LNCAP (cell line): ENCODE data around the gene LCN15.

Experiments
- TF ChIP-seq, protein P1 (sequence below): fragments of 450-650 bp; IDR thresholded peaks from 2 replicates; pipeline ENCODE4 v1.5.1; 2017; ENCODE audit warnings: mild to moderate bottlenecking

The LCN15 gene, protein sequence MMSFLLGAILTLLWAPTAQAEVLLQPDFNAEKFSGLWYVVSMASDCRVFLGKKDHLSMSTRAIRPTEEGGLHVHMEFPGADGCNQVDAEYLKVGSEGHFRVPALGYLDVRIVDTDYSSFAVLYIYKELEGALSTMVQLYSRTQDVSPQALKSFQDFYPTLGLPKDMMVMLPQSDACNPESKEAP

DNA sequence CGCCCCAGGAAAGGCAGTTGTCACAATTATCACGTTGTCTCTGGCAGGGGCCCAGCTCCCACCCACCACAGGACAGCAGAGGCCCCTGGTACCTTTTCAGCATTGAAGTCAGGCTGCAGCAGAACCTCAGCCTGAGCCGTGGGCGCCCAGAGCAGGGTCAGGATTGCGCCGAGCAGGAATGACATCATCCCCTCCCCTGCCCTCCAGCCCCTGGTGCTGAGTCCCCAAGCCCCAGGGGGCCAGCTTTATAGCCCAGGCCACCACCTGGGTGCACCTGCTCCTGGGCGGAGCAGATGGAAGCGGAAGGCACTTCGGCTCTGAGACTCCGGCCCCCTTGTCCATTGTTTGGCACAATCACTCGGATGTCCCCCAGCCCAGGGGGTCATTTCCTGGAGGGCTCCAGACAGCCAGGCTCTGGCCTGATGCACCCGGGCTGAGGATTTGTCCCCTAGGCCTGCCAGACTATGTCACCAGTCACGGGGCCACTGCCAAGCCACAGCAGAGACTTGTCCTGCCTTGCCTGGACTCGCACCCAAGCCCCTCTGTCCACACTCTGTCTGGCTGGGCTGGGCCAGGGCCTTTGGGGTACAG is at the start of gene LCN15:
LCN15 (minus strand) TSS at position 218 of the 591 bp plus-strand sequence; CDS start at position 188, 30 bp downstream.
- TF ChIP-seq, protein P1, sequence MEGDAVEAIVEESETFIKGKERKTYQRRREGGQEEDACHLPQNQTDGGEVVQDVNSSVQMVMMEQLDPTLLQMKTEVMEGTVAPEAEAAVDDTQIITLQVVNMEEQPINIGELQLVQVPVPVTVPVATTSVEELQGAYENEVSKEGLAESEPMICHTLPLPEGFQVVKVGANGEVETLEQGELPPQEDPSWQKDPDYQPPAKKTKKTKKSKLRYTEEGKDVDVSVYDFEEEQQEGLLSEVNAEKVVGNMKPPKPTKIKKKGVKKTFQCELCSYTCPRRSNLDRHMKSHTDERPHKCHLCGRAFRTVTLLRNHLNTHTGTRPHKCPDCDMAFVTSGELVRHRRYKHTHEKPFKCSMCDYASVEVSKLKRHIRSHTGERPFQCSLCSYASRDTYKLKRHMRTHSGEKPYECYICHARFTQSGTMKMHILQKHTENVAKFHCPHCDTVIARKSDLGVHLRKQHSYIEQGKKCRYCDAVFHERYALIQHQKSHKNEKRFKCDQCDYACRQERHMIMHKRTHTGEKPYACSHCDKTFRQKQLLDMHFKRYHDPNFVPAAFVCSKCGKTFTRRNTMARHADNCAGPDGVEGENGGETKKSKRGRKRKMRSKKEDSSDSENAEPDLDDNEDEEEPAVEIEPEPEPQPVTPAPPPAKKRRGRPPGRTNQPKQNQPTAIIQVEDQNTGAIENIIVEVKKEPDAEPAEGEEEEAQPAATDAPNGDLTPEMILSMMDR, result no peak

DNA sequence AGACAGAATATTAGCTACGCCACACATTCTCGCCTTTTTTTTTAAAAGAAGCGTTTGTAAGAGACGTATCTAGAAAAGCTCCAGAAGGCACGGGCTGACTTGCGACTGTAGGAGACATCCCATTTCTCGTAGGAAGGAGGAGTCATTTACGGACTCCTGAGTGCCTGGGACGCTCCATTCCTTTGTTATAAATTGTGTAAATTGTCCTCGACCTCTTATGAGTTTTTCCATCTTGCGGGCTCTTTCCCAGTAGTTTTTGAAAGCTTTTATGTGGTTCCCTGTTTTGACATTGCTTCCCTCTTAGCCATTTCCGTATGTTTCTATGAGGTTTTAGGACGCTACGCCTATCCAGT is 44.5 kb upstream of the LCN15 start:
- TF ChIP-seq, protein P1, result no peak

DNA sequence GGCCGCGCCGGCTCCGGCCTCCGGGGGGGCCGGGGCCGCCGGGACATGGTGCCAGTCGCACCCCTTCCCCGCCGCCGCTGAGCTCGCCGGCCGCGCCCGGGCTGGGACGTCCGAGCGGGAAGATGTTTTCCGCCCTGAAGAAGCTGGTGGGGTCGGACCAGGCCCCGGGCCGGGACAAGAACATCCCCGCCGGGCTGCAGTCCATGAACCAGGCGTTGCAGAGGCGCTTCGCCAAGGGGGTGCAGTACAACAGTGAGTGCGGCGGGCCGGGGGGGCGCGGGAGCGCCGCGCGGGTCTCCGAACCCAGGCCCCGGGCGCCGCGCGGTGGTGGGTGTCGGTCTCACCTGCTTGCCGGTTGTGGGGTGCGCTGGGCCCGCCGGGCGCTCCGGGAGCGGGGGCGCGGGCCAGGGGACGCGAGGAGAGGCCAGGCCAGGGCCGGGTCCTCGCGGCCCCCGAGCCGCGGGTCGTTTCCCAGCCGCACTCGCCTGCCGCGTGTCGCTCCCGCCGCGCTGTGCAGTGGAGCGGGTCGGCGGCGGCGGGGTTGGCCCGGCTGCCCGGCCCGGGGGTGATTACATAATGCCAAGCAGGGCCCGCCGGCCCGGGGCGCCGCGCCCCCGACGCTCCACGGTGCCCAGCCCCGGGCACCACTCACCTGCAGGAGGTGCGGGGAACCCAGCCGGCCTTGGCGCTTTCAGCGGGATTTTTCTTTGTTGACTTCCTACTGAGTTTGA is 43.9 kb upstream of the LCN15 start:
- TF ChIP-seq, protein P1, result no peak

DNA sequence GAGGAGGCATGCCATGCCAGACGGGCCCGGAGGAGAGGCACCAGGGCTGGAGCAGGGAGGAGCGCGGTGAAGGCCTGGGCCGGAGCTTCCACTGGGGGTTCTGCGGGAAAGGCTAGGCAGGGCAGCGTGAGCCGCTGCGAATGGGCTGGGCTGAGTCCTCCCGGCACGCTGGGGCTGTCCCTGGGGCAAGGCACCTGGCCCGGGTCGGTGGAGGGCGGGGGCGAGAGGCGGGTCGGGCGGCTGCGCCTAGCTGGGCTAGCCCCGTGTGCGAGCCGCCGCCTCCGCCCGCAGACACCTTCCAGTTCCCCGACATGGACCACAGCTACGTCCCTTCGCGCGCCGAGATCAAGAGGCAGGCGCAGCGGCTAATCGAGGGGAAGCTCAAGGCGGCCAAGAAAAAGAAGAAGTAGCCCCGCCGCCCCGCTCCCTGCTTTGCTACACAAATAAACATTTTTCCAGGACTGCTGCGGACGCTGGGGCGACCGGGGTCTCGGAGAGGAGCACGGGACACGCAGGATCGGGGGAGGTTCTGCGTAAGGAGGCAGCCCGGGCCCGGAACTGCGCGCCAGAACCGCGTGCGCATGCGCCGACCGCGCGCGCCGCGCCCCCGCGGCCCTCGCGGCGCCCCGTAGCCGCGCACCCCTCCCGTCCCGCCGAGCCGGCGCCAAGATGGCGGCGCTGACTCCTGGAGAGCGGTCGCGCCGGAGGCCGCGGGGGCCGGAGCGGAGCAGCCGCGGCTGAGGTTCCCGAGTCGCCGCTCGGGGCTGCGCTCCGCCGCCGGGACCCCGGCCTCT is 43.2 kb upstream of the LCN15 start, which contains the start of gene RABL6:
RABL6 (plus strand) TSS at position 668 of the 794 bp plus-strand sequence. CDS start 249 bp downstream, outside the sequence.
- TF ChIP-seq, protein P1, result no peak

DNA sequence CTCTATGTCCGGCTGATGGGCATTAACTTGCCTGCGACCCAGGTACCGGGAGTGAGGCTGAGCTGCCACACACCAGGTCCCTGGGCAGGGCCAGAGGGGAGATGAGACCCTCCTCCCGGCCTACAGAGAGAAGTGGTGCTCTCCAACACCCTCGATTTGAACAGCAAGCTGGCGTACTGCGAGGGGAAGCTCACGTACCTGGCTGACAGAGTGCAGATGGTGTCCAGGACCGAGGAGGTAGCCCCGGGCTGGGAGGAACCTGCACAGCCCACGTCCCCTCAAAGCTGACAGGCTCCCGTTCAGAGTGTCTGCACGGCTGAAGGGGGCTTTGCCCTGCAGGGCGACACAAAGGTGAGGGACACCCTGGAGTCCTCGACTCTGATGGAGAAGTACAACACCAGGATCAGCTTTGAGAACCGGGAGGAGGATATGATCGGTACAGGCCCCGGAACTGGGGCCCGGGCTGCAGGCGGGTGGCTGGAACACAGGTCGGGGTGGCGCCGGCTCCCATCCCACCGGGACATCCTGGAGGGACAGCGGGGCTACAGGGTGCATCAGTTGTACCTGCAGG is 42.4 kb upstream of the LCN15 start:
- TF ChIP-seq, protein P1, result no peak

DNA sequence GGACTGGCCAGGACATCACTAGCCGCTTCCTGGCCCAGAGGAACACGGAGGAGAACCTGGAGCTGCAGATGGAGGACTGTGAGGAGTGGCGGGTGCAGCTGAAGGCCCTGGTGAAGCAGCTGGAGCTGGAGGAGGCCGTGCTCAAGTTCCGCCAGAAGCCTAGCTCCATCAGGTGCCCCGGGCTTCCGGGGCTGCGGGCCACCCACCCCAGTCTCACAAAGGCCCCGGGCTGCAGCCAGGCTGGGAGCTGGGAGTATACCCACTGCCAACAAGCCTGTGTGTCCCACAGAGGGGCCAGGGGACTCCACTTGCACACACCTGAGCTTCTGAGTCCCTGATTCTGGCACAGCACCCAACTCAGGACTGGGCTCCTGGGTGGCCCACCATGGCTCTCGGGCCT is 41.7 kb upstream of the LCN15 start:
- TF ChIP-seq, protein P1, result no peak

DNA sequence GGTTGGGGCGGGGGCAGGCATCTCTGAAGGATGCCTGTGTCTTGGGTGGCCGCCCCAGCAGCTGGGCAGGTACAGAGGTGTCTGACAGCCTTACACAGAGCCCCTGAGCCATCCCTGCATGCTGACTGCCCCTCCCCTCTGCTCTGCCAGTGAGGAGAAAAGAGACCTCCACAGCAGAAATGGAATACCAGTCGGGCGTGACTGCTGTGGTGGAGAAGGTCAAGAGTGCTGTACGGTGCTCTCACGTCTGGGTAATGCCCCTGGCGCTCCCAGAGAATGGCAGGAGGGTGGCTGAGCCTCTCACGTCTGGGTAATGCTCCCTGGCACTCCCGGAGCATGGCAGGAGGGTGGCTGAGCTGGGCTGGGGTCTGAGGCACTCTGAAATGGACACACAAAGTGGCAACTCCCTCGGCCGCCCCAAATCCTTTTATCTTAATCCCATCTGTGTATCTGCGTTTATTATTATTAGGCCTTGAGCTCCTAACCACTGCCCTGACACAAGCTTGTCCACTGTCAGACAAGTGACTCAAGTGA is 41.0 kb upstream of the LCN15 start:
- TF ChIP-seq, protein P1, result no peak
